ENCODE results near the gene AGK.

AGK gene

GRCh38 chr7:141673346-141673745, 122.1 kb downstream of the AGK start:
- CTCF ChIA-PET: interaction anchor here (1.2 to 14.0 kb wide), 3 partner anchors 16 to 65 kb away, joined by 3 to 233 read pairs (median 11); partner anchors contain the start of gene SSBP1

GRCh38 chr7:141674171-141674671, 123.0 kb downstream of the AGK start:
- ChIA-PET POLR2A (interaction anchor here (1.3 kb wide), 1 partner anchor 27 kb away, joined by 3 read pairs; no protein-coding TSS in a partner anchor), CTCF (interaction anchor here (1.0 to 14.0 kb wide), 6 partner anchors 14 to 64 kb away, joined by 3 to 233 read pairs (median 4); partner anchors contain the start of genes DENND11 and SSBP1)
- Histone ChIP-seq H3K9me3 (ENCODE audit: control extremely low read depth in 1 of 5, control insufficient read depth in 4 of 5, insufficient read depth in 2 of 5, low read depth in 1 of 5, low read length in 4 of 5) (peaks cover 0 to 9% (median 0%) of the 10 kb centered on the region in 5 experiments), H3K4me1 (ENCODE audit: control extremely low read depth in 1 of 4, control insufficient read depth in 4 of 4, insufficient read depth in 4 of 4, low read length in 3 of 4) (peaks cover 14 to 27% (median 20%) of the 10 kb centered on the region in 4 experiments), H3K36me3 (ENCODE audit: control insufficient read depth in 4 of 4, insufficient read depth in 4 of 4, low read length in 3 of 4) (peaks cover 22 to 36% (median 30%) of the 10 kb centered on the region in 4 experiments), H3K4me3 (ENCODE audit: control insufficient read depth in 1 of 7, extremely low read depth in 1 of 7, insufficient read depth in 4 of 7, low read depth in 2 of 7, low read length in 6 of 7) (no peak overlapping the region), H3K27ac (ENCODE audit: insufficient read depth in 1 of 2, low read depth in 1 of 2, low read length in 2 of 2, poor library complexity in 1 of 2, severe bottlenecking in 2 of 2) (no peak overlapping the region), H3K27me3 (replicated peaks in 2 of 5; ENCODE audit: control insufficient read depth in 4 of 5, insufficient read depth in 5 of 5, low read length in 4 of 5) (no peaks in the 10 kb centered on the region)
- DNase-seq: no peak
- 100% methylated on average over 3 of the region's 5 CpGs for WGBS (ENCODE audit: insufficient coverage)

More at GRCh38 chr7:141673346-141673745, 122.1 kb downstream of the AGK start:
- Histone ChIP-seq H3K27me3 (replicated peaks in 2 of 5; ENCODE audit: control insufficient read depth in 4 of 5, insufficient read depth in 5 of 5, low read length in 4 of 5) (no peaks in the 10 kb centered on the region), H3K9me3 (ENCODE audit: control extremely low read depth in 1 of 5, control insufficient read depth in 4 of 5, insufficient read depth in 2 of 5, low read depth in 1 of 5, low read length in 4 of 5) (peaks cover 0 to 9% (median 0%) of the 10 kb centered on the region in 5 experiments), H3K4me1 (ENCODE audit: control extremely low read depth in 1 of 4, control insufficient read depth in 4 of 4, insufficient read depth in 4 of 4, low read length in 3 of 4) (peaks cover 14 to 27% (median 20%) of the 10 kb centered on the region in 4 experiments), H3K36me3 (ENCODE audit: control insufficient read depth in 4 of 4, insufficient read depth in 4 of 4, low read length in 3 of 4) (peaks cover 26 to 36% (median 32%) of the 10 kb centered on the region in 4 experiments), H3K4me3 (ENCODE audit: control insufficient read depth in 1 of 7, extremely low read depth in 1 of 7, insufficient read depth in 4 of 7, low read depth in 2 of 7, low read length in 6 of 7) (no peak overlapping the region), H3K27ac (ENCODE audit: insufficient read depth in 1 of 2, low read depth in 1 of 2, low read length in 2 of 2, poor library complexity in 1 of 2, severe bottlenecking in 2 of 2) (no peak overlapping the region)
- POLR2A ChIA-PET: interaction anchor here (1.2 kb wide), 1 partner anchor 10 kb away, joined by 4 read pairs; no protein-coding TSS in a partner anchor
- DNase-seq: no peak
- WGBS (ENCODE audit: insufficient coverage): 100% methylated on average over 1 of the region's 3 CpGs

DNA sequence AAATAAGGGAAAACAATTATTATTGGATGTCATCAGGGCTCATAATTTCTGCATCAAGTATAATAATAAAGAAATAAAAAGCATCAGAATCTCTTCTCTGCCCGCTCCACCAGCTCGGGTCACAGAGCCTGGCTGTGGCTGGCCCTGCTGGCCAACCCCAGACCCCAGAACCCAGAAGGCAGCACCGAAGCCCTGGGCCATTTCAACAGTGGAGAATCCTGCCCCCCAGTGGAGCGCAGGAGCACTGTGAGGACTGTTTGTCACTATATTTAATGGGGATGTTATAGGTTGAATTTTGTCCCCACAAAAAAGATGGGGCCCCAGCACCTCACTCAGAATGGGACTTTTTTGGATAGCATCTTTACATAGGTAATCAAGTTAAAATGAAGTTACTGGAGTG, 123.5 kb downstream of the AGK start:
- Histone ChIP-seq H3K27me3 (replicated peaks in 2 of 5; ENCODE audit: control insufficient read depth in 4 of 5, insufficient read depth in 5 of 5, low read length in 4 of 5) (no peaks in the 10 kb centered on the region), H3K4me3 (ENCODE audit: control insufficient read depth in 1 of 7, extremely low read depth in 1 of 7, insufficient read depth in 4 of 7, low read depth in 2 of 7, low read length in 6 of 7) (no peak overlapping the region), H3K36me3 (ENCODE audit: control insufficient read depth in 4 of 4, insufficient read depth in 4 of 4, low read length in 3 of 4) (peaks cover 22 to 36% (median 30%) of the 10 kb centered on the region in 4 experiments), H3K4me1 (ENCODE audit: control extremely low read depth in 1 of 4, control insufficient read depth in 4 of 4, insufficient read depth in 4 of 4, low read length in 3 of 4) (peaks cover 14 to 27% (median 20%) of the 10 kb centered on the region in 4 experiments), H3K27ac (ENCODE audit: insufficient read depth in 1 of 2, low read depth in 1 of 2, low read length in 2 of 2, poor library complexity in 1 of 2, severe bottlenecking in 2 of 2) (no peak overlapping the region), H3K9me3 (ENCODE audit: control extremely low read depth in 1 of 5, control insufficient read depth in 4 of 5, insufficient read depth in 2 of 5, low read depth in 1 of 5, low read length in 4 of 5) (peaks cover 0 to 9% (median 0%) of the 10 kb centered on the region in 5 experiments)
- ChIA-PET CTCF (interaction anchor here (1.0 to 14.0 kb wide), 6 partner anchors 14 to 63 kb away, joined by 3 to 233 read pairs (median 4); partner anchors contain the start of genes DENND11 and SSBP1), POLR2A (interaction anchor here (1.3 kb wide), 2 partner anchors 11 to 26 kb away, joined by 3 to 4 read pairs; no protein-coding TSS in a partner anchor)
- DNase-seq: peak in 1 of 3 donors; percentile 23
- 100% methylated on average over 1 of the region's 4 CpGs for WGBS (ENCODE audit: insufficient coverage)

GRCh38 chr7:141675436-141676215, 124.4 kb downstream of the AGK start:
- Histone ChIP-seq H3K4me3 (ENCODE audit: control insufficient read depth in 1 of 7, extremely low read depth in 1 of 7, insufficient read depth in 4 of 7, low read depth in 2 of 7, low read length in 6 of 7) (no peak overlapping the region), H3K9me3 (ENCODE audit: control extremely low read depth in 1 of 5, control insufficient read depth in 4 of 5, insufficient read depth in 2 of 5, low read depth in 1 of 5, low read length in 4 of 5) (peaks cover 0 to 9% (median 0%) of the 10 kb centered on the region in 5 experiments), H3K36me3 (ENCODE audit: control insufficient read depth in 4 of 4, insufficient read depth in 4 of 4, low read length in 3 of 4) (peaks cover 22 to 38% (median 29%) of the 10 kb centered on the region in 4 experiments), H3K27ac (ENCODE audit: insufficient read depth in 1 of 2, low read depth in 1 of 2, low read length in 2 of 2, poor library complexity in 1 of 2, severe bottlenecking in 2 of 2) (peak overlapping the region in 1 of 2 experiments; percentile 73), H3K27me3 (replicated peaks in 2 of 5; ENCODE audit: control insufficient read depth in 4 of 5, insufficient read depth in 5 of 5, low read length in 4 of 5) (no peaks in the 10 kb centered on the region), H3K4me1 (ENCODE audit: control extremely low read depth in 1 of 4, control insufficient read depth in 4 of 4, insufficient read depth in 4 of 4, low read length in 3 of 4) (peaks cover 14 to 27% (median 20%) of the 10 kb centered on the region in 4 experiments)
- WGBS (ENCODE audit: insufficient coverage): 87% methylated on average over 4 of the region's 6 CpGs
- ChIA-PET CTCF (interaction anchor here (1.0 to 14.0 kb wide), 10 partner anchors 10 to 62 kb away, joined by 3 to 233 read pairs (median 4); partner anchors contain the start of genes SSBP1 and WEE2), POLR2A (interaction anchor here (1.3 to 1.8 kb wide), 3 partner anchors 12 to 26 kb away, joined by 4 to 12 read pairs (median 6); partner anchors contain the start of gene DENND11)
- peak; percentile 53 to 90 (median 84) for DNase-seq

DNA sequence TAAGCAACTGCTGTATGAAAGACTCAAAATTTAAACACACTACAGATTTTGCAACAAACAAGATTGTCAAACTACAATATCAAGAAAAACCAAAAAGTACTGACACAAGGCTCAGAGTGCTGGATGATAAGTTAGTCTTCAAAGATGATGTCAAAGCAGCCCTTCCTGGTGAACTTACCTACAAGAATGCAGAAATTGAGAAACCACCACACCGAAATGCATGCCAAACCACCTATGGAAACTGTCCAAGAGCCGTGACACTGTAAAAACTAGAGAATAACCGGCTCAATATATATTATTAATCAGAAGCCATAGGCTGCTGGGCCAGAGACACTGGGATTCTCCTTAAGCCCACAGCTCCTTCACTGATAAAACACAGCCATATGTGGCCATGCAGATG, 125.4 kb downstream of the AGK start:
- H3K4me3 ChIP-seq (ENCODE audit: control insufficient read depth in 1 of 7, extremely low read depth in 1 of 7, insufficient read depth in 4 of 7, low read depth in 2 of 7, low read length in 6 of 7): peak overlapping the region in 3 of 7 experiments; percentile 15 to 55 (median 20)
- H3K4me1 ChIP-seq (ENCODE audit: control extremely low read depth in 1 of 4, control insufficient read depth in 4 of 4, insufficient read depth in 4 of 4, low read length in 3 of 4): peaks cover 14 to 27% (median 20%) of the 10 kb centered on the region in 4 experiments
- no peaks in the 10 kb centered on the region for H3K27me3 ChIP-seq (replicated peaks in 2 of 5; ENCODE audit: control insufficient read depth in 4 of 5, insufficient read depth in 5 of 5, low read length in 4 of 5)
- peaks cover 18 to 39% (median 28%) of the 10 kb centered on the region in 4 experiments for H3K36me3 ChIP-seq (ENCODE audit: control insufficient read depth in 4 of 4, insufficient read depth in 4 of 4, low read length in 3 of 4)
- POLR2A ChIA-PET: interaction anchor here (1.5 to 1.8 kb wide), 2 partner anchors 16 to 25 kb away, joined by 6 to 12 read pairs; partner anchors contain the start of gene DENND11
- WGBS (ENCODE audit: insufficient coverage): 7% methylated on average over 2 of the region's 3 CpGs
- peak; percentile 58 to 85 (median 82) for DNase-seq
- CTCF ChIA-PET: interaction anchor here (3.7 to 14.0 kb wide), 2 partner anchors 19 to 33 kb away, joined by 16 to 233 read pairs; partner anchors contain the start of gene WEE2
- peak overlapping the region in 1 of 2 experiments; percentile 73 for H3K27ac ChIP-seq (ENCODE audit: insufficient read depth in 1 of 2, low read depth in 1 of 2, low read length in 2 of 2, poor library complexity in 1 of 2, severe bottlenecking in 2 of 2)
- H3K9me3 ChIP-seq (ENCODE audit: control extremely low read depth in 1 of 5, control insufficient read depth in 4 of 5, insufficient read depth in 2 of 5, low read depth in 1 of 5, low read length in 4 of 5): peaks cover 0 to 9% (median 0%) of the 10 kb centered on the region in 5 experiments

GRCh38 chr7:141679014-141679413, 127.8 kb downstream of the AGK start:
- ChIA-PET CTCF (interaction anchor here (1.1 to 14.0 kb wide), 6 partner anchors 8 to 31 kb away, joined by 3 to 233 read pairs (median 10); partner anchors contain the start of gene WEE2), POLR2A (no interaction called here)
- Histone ChIP-seq H3K4me3 (ENCODE audit: control insufficient read depth in 1 of 7, extremely low read depth in 1 of 7, insufficient read depth in 4 of 7, low read depth in 2 of 7, low read length in 6 of 7) (no peak overlapping the region), H3K4me1 (ENCODE audit: control extremely low read depth in 1 of 4, control insufficient read depth in 4 of 4, insufficient read depth in 4 of 4, low read length in 3 of 4) (peaks cover 14 to 27% (median 20%) of the 10 kb centered on the region in 4 experiments), H3K27me3 (replicated peaks in 2 of 5; ENCODE audit: control insufficient read depth in 4 of 5, insufficient read depth in 5 of 5, low read length in 4 of 5) (no peaks in the 10 kb centered on the region), H3K36me3 (ENCODE audit: control insufficient read depth in 4 of 4, insufficient read depth in 4 of 4, low read length in 3 of 4) (peaks cover 6 to 41% (median 23%) of the 10 kb centered on the region in 4 experiments), H3K9me3 (ENCODE audit: control extremely low read depth in 1 of 5, control insufficient read depth in 4 of 5, insufficient read depth in 2 of 5, low read depth in 1 of 5, low read length in 4 of 5) (no peaks in the 10 kb centered on the region), H3K27ac (ENCODE audit: insufficient read depth in 1 of 2, low read depth in 1 of 2, low read length in 2 of 2, poor library complexity in 1 of 2, severe bottlenecking in 2 of 2) (no peak overlapping the region)
- DNase-seq: no peak
